ENCODE data around the gene AP1S3. TPM values are rescaled to one million over a fixed set of nuclear protein-coding genes. Genes with fewer than 3 reads are reported as not detected.

AP1S3 gene
- total RNA-seq, 1 donor from 2014 or later = 5.8 TPM

DNA sequence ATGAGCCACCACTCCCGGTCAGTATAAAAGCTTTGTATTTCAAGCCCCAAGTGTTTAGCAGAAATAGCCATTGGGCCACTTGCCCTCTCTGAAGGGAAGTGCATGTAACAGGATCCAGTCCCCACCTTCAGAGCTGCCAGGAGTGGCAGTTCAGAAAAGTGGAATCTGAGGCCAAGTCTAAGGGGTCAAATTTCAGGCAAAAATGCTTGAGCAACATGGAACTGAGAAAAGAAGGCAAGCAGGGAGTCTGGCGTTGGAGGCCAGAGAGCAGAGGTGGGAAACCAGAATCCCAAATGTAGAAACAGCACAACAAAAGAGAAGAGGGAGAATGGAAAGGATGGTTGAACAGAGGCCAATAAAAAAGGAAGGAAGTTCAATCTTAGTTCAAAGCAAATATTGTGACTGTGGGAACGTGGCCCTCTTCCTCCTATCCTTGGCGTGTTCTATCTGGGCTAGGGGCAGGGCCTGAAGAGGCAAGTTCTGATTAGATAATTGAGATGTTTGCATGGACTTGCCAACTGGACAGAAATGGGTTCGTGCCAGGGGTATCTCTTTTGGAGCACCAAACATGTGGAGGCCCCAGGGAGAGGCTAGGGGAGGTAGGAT lies 102.2 kb downstream of the AP1S3 start:
- intact Hi-C loops (cut with DNase I) = no loop called here
- ATAC-seq (no peak), DNase-seq (ENCODE audit: low spot score) (no peak)

DNA sequence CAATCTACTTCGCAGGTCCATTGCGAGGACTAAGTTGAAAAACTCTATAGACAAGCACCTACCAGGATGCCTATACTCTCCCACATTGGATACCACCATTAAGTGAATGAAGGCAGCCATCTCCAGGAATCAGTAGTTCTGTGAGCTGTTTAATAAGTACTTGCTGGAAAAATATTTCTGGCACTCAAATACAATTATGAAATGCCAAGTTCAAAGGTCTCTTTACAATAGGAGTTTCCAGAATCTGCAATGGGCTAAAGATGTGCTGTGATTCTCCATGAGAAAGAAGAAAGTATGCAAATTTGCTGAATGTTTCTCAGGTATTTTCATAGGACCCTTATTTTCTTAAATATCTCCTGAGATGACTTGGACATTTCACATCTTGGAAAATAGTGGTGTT lies 103.0 kb downstream of the AP1S3 start:
- intact Hi-C loops (cut with DNase I) = no loop called here
- no peak for DNase-seq (ENCODE audit: low spot score)
- ATAC-seq = no peak

DNA sequence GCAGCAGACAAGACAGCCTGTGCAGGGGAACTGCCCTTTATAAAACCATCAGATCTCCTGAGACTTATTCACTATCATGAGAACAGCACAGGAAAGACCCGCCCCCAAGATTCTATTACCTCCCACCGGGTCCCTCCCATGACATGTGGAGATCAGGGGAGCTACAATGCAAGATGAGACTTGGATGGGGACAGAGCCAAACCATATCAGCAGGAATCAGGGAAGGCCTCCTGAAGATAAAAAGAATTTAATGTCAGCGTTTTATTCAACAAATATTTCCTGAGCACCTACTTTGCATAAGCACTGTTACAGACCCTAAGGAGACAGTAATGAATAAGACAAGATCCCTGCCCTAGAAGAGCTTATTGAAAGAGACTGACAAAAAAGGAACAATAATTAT lies 105.0 kb downstream of the AP1S3 start:
- intact Hi-C loops (cut with DNase I) = no loop called here
- ATAC-seq = no peak
- no peak for DNase-seq (ENCODE audit: low spot score)

DNA sequence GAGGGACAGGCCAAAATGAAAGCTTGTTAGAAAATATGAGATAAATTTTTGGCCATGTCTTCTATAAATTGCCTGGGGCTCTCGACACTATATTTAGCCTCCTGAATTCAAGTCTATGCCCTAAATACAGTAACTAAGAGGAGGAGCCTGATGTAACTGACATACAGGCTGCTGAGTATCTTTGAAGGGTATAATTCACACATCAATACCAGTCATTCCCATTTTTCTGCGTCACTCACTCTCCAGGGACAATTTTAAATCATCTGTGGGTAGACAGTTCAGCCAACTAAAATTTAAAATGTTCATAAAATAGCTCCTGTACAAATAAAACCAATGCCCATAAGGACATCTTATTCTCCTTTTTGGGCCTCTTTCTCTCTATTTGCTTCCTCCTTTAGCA lies 105.9 kb downstream of the AP1S3 start:
- ATAC-seq = no peak
- intact Hi-C loops (cut with DNase I) = no loop called here
- DNase-seq (ENCODE audit: low spot score) = no peak

DNA sequence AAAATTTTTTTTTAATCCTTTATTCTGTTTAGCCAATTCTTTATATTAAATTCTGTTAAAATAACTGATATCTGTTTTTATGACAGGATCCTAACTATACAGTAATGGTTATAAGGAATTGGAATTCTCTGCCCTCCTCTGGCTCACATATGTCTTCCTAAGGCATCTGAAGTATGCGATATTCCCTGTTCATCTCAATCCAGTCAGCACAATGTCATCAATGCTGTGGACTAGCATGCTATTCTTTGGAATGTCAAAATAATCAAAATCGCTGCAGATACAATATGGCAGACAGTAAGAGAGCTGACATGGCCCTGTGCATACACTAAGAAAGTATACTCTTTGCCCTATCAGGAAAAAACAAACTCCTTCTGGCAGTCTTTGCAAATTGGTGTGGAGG lies 107.6 kb downstream of the AP1S3 start:
- intact Hi-C loops (cut with DNase I) = no loop called here

DNA sequence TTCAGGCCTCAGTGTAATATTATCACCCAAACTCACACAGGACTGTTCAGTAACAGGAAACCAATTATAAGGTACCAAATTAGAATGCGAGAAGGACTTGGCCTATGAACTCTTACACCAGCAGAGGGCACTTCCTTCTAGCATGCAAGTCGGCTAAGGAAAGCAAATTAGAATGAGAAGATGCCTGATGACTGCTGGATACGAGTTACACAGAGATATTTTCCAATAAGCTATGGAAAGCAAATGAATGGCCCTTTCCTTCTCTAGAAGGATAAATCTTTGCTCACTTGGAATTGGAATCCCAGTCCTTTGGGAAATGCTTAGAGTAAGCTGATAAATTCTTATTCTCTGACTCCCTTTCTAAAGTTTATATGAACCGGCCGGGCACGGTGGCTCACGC lies 109.8 kb downstream of the AP1S3 start:
- no peak for ATAC-seq
- intact Hi-C loops (cut with DNase I) = no loop called here

More for the DNA sequence above, 107.6 kb downstream of the AP1S3 start:
- ATAC-seq = no peak
- DNase-seq (ENCODE audit: low spot score) = no peak

DNA sequence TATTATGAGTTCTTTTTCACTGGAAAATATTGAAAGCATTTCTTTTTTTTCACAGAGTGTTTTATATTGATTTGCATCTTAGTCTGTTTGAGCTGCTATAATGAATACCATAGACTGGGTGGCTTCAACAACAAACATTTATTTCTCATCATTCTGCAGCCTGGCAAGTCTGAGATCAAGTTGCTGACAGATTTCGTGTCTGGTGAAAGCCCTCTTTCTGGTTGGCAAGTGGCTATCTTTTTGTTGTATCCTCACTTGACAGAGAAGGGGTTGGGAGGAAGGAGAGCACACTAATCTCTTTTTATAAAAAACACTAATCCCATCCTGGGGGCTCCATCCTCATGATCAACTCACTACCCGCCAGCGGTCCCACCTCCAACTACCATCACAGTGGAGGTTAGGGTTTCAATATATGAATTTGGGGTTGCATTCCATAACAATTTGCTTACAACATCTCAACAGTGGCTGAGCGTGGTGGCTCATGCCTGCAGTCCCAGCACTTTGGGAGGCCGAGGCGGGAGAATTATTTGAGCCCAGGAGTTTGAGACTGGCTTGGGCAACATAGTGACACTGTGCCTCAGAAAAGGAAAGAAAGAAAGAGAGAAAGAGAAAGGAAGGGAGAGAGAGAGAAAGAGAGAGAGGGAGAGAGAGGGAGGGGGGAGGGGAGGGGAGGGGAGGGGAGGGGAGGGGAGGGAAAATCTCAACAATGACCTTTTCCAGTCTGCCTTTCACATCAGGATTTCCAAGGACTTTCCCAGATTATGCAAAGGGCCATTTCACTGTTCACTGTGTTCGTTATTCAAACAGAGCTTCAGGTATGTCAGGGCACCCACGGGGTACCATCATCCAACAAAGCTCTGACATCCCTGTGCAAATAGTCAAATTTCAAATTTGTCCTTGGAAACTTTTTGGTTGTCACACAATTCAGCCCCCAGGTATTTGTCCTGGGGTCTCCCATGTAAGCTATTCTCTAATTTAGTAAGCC lies 111.1 kb downstream of the AP1S3 start:
- no peak for ATAC-seq
- intact Hi-C loops (cut with DNase I) = no loop called here
- DNase-seq (ENCODE audit: low spot score) = no peak

More for the DNA sequence above, 109.8 kb downstream of the AP1S3 start:
- no peak for DNase-seq (ENCODE audit: low spot score)

DNA sequence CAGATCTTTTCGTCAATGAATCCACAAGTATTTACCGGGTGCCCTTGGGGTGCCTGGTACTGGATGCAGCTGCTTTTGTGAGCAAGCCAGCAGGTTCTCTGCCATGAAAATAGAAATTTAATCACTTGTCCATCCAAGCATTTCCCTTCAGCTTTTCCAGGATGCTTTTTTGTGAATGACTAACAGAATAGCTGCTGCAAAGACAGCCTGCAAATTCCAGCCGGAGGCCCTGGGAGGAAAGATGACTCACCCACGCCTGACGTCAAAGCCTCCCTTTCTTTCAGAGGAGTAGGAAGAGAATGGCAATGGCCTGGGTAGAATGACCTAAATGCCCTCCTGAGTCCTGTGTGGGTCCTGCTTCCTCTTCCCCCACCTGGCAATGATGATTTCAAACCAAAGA lies 111.9 kb downstream of the AP1S3 start:
- ATAC-seq (peak; percentile 90), DNase-seq (ENCODE audit: low spot score) (peak; percentile 86)
- intact Hi-C loops (cut with DNase I) = no loop called here

DNA sequence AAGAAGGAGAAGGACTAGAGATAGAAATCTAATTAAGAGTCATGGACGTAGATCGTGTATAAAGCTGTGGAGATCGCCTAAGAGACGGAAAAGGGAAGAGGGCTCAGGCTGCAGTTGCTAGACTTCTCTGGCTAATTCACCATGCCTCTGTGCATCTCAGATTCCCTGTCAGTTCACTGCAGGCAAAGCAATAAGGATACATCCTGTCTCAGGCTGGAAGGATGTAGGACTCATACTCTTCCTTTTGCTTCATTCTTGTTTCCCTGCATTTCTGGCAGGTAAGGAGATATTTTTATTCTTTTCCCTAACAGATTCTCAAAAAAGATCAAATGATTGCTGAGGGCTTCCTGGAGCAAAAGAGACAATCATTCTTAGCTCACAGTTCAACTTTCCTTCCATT lies 112.5 kb downstream of the AP1S3 start:
- intact Hi-C loops (cut with DNase I) = no loop called here
- DNase-seq (ENCODE audit: low spot score) (no peak), ATAC-seq (no peak)

DNA sequence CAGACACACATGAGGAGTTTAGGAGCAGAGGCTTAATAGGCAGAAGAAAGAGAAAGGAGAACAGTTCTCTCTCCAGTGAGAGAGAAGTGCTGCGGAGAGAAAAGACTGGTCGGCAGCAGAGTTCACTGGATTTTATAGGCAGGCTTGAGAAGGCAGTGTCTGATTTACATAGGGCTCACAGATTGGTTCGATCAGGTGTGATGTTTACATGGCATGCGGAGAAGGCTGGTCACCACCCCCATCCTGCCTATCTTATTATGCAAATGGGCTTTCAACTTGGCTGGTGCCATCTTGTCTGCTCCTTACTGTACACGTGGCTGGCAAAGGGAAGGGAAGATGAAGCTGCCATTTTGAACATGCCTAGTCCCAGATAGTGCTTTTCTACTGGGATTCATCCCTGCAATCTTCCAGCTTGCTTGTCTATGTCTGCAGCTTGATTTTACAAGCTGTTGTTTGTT lies 113.4 kb downstream of the AP1S3 start:
- intact Hi-C loops (cut with DNase I) = no loop called here

DNA sequence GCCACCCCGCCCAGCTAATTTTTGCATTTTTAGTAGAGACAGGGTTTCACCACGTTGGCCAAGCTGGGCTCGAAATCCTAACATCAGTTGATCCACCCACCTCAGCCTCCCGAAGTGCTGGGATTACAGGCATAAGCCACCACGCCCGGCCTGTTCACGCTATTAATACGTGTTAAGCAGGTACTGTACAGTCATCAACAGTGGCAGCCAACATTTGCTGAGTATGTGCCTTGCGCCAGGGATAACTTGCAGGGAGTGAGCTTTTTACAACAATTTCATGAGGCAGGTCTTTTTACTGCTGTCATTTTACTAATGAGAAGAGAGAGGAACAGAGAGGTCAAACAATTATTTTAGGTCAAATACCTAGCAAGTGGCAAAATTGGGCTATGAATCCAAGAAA lies 115.2 kb downstream of the AP1S3 start:
- DNase-seq (ENCODE audit: low spot score) (no peak), ATAC-seq (no peak)
- intact Hi-C loops (cut with DNase I) = no loop called here

More for the DNA sequence above, 113.4 kb downstream of the AP1S3 start:
- no peak for DNase-seq (ENCODE audit: low spot score)
- ATAC-seq = no peak

DNA sequence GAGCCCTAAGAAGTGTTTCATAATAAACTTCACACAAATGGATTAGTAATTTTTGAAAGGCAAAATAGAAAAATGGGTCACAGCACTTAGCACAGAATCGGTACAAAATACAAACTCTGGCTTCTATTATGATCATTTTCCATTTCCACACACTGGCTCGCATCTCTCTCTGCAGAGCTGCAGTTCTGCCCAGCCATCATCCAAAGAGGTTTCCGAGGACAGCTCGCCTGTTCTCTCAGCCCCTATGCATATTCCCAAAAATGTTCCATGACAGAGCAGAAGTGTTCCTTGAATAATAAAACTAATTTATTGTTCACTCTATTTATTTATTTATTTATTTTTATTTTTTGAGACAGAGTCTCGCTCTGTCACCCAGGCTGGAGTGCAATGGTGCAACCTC lies 115.6 kb downstream of the AP1S3 start:
- no peak for DNase-seq (ENCODE audit: low spot score)

DNA sequence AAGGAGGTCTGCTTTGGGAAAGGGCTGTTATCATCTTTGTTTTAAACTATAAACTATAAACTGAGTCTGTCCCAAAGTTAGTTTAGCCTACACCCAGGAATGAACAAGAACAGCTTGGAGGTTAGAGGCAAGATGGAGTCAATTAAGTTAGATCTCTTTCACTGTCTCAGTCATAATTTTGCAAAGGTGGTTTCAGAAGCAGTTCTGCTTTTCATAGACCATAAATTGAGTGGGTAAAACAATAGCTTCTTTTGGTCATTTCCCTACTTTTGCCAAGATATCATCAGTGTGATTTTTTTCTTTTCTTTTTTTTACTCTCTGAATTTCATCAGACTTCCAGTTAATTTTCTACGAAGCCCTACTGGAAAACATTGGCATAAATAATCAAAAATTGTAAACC lies 117.0 kb downstream of the AP1S3 start:
- ATAC-seq (no peak), DNase-seq (ENCODE audit: low spot score) (no peak)
- intact Hi-C loops (cut with DNase I) = no loop called here

More for the DNA sequence above, 115.6 kb downstream of the AP1S3 start:
- intact Hi-C loops (cut with DNase I) = no loop called here
- no peak for ATAC-seq

DNA sequence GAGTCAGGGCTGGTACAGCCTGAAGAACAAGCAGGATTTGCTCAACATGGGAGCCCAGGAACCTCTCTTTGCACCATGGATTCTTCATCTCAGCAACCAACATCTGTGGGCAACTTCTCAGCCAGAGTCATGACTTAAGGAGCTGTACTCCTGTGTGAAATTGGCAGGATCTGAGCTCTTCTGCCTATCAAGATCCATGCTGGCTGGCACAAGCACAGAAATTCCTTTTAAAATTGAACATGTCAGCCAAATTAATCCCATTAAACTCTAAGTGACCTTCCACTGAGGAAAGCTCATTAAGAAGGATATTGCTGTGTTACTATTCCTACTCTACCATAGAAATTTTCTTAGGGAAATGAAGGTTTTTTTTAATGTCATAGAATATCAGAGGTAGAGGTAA lies 124.7 kb downstream of the AP1S3 start:
- intact Hi-C loops (cut with DNase I) = no loop called here
- DNase-seq (ENCODE audit: low spot score) (no peak), ATAC-seq (no peak)

DNA sequence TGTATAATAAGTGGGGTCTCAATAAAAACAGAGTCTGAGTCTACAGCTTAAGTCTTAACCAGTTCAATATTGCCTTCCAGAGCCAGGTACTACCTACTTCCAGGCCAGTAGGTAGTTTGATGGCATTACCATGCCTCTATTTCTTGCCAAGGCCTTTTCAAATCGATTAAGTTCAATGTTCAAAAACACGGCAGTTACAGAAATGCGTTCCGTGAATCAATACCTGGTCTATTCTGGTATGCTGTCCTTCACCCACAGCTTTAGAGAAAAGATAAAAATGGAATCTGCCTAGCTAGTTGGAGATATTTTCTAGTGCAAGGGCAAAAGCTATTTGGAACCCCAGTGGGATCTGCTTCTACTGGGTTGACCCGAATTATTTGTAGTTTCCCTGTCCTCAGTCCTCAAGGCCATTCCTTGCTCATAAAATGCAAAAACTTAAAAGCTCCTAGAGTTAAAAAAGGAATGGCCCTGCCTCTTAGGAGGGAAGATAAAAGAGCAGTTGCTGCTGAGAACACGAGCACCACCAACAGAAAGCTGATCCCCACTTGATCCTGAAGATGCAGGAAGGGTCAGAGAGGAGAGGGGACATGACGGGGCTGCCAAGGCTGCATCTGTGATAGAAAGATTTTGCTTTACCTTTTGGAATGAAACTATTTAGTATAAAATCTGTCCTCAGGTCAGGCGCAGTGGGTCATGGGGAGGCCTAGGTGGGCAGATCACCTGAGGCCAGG lies 125.6 kb downstream of the AP1S3 start:
- intact Hi-C loops (cut with DNase I) = no loop called here
- no peak for DNase-seq (ENCODE audit: low spot score)
- ATAC-seq = no peak

Other genes starting within 250 kb of the AP1S3 start
- gene SCG2, start 235.2 kb downstream of the AP1S3 start, total RNA-seq = 0.80 TPM
- gene WDFY1, start 107.8 kb upstream of the AP1S3 start, total RNA-seq = 48.6 TPM
- gene MRPL44, start 119.9 kb upstream of the AP1S3 start, total RNA-seq = 14.5 TPM
- 61.3 TPM for gene SERPINE2, start 201.7 kb upstream of the AP1S3 start, total RNA-seq